CD4-positive, alpha-beta T cell treated with Interferon gamma for 1 hour (primary cell): ENCODE data around the gene ADAR.

Experiments
- DNase-seq: peaks from one replicate; pipeline ENCODE4 v3.0.0-alpha.2; 2020

The ADAR gene

DNA sequence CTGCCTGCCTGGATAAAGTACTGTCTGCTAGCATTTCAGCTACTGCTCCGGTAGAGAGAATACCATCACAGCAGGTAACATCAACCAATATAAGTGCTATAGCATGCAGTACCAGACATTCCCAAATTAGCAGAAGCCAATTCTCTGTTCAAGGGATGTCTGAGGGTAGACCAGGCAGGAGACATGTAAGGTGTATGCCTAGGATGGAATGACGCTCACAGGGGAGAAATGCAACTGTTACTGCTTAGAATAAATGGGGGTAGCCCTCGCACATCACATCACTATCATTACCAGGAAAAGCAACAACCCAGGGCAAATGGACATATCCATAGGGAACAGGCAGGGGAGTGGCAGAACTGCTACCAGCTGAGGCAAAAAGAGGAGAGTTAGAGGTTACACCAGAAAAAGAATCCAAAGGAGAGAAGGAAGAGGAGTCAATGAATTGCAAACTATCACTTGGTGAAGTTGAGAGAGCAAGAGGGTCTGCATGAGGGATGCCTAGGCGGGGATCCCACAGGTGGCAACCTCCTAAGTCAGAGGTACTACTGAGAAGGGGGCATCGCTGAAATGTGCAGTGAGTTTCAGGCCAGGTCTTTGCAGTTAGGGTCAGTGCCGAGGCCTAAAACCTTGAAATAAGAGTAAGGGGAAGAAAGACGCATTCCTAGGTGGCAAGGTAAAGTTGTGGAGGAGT lies 50.6 kb downstream of the ADAR start:
- DNase-seq, result no peak

DNA sequence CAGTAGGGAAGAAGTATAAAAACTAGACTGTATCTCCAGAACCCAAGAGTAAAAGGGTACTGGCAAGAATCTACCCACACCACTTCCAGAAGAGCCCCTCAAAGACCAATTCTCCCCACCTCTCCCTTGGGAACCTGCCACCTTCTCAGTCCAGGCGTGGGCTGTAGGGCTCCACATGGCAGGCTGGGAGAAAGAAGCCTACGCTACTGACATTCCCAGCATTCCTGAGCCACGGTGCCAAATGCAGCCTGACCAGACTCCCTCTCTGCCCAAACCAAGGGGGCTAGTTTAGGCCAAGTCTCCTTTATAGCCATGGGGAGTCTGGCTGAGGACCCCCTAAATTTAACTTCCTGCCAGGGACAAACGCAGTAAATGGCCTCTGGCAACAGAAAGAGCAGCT lies 51.6 kb downstream of the ADAR start:
- no peak for DNase-seq

DNA sequence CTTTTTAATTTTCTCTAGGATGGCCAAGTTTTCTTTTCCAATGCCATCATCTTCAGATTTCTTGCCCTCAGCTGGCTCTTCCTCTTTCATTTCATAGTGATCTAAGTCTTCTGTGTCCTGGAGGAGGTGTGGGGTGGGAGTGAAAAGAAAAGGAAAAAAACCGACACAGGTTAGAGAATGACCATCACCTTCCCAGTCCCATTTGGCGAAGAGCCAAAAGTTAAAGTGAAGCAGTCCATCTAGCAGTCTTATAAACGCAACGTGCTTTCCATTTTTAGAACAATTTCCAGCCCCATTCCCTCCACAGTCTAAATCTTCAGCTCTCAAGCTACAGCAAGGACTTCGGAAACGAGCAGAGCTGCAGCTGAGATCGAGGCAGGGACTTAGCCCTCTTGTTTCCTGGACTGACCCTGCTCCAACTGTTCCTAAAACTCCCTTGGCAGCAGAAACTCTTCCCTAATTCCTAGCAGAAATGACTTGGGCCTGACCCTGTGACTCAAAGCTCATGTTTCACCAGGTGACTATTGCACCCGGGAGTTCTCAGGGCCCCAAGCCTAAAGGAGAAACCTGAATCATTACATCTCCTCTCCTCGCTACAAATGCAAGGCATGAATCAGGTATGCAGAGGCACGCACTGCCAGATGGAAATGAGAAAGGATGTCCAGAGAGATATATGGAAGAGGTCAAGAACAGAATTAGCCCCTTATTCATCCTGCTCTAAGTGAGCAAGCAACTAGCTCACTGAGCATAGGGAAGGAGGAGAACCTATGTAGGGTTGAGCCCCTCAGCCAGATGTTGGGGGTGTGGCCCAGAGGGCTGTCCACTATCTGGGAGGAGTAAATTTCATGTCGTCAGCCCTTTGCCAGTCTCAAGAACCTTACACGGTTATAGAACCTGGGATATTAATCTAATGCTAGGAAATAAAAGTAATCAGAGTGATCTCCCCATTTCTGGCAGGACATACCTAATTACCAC lies 54.6 kb downstream of the ADAR start:
- DNase-seq, result no peak

DNA sequence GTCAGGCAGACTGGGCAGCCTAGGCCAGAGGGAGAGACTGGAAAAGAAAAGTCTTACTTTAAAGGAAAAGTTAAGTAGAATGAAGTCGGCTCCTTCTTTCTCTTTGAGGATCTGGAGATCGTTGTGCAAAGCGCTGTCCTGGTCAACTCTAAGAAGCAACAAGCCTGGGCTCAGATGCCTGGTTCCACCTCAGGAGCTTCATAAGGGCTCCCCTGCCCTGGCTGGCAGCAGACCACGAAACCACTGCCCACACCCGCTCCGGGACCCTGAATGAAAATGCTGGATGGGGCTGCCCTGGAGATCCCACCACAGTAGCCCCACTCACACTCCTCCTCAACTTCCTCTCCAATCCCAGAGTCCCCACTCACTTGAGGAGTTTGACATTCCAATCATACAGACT lies 56.0 kb downstream of the ADAR start:
- DNase-seq, result no peak

DNA sequence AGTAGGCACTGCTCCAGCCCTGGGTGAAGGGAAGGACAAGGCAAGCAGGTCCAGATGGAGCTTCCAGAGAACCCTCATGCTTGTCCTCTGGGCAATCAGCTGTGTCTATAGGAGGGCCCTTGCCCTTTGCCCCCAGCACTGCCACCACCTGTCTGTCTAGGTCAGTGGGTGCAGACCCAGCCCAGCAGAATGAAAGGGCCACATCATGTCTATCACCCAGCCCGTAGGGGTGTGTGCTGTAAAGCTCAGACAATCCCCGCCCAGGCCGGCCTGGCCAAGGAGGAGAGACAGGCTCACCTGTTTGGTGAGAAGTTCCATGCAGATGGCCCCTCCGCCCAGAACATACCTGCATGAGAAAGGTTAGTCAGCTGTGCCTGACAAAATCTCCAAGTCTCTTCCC lies 56.5 kb downstream of the ADAR start:
- no peak for DNase-seq

DNA sequence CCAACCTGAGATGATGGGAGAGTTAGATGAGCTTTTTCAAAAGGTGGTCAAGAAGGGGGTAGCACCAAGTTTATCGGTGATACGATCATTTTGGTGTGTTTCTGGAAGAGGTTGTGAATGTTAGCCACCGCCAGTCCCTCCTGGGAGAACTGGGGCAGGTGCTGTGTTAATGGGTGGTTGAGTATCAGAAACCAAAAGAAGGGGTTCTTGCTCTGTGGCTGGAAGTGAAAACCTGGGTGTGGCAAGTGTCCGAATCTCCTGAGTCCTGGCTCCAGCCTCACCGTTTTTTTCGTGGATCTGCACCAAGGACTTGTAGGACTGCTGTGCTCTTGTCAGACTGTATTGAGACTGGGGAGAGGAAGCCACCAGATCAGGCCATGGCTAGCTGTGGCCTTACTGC lies 57.3 kb downstream of the ADAR start:
- DNase-seq, result no peak

DNA sequence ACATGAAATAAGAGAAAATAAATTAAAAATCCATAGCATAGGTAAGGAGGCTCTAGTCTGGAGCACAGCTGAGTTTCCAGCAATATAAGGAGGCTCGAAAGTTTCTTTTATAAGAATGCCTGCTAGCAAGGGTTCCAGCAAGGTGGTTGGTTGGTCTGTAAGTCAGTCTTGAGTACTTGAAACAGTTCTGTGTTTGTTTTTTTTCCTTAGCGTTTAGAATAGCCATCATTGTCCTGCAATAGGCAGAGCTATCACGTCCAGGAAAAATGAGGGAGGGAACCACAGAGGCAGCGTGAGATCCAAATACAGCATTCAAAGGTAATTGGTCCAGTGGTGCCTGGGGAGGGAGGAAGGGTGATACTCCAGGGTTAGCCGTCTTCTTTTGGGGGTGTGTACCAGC lies 57.9 kb downstream of the ADAR start:
- DNase-seq, result no peak

DNA sequence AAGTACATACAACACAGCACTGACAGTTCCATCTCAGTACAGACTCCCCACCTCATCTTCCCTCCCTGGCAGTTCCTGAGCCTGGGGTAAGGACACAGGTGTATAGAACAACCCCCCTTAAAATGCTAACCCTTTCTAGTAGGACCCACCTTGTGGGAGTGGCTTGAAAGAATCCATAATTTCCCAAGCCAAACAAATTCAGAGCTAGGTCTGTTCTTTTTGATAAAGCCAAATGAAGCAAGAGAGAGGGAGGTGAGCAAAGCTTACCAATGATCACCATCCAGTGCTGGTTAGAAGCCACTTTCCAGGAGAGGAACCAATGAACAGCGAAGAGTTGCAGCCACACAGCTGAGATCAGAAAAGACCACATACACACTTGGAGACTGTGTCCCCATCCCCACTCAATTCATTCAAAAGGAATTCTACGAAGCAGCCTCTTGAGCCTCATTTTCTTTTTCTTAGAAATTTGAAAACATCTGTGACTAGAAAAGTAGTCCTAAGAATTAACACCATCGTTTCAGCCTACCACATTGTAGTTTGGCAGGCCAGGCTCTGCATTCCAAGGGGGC lies 58.7 kb downstream of the ADAR start:
- no peak for DNase-seq

DNA sequence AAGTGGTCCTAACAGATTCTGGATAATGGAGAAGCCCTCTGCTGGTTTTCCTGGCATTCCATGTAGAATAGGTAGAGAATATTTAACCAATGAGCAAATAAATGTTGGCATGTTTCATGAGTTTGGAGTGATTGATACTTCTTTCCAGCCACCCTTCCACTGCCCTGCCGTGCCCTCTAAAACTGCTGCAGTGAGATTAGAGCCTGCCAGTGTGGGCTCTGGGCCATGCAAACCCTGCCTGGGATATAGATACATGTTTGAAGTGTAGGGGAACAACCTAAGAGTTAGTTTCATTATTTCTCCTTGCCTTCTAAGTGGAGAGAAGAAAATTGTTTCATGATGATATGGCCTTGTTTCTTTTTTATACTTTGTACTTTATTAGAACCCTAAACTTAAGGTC lies 60.0 kb downstream of the ADAR start:
- no peak for DNase-seq

DNA sequence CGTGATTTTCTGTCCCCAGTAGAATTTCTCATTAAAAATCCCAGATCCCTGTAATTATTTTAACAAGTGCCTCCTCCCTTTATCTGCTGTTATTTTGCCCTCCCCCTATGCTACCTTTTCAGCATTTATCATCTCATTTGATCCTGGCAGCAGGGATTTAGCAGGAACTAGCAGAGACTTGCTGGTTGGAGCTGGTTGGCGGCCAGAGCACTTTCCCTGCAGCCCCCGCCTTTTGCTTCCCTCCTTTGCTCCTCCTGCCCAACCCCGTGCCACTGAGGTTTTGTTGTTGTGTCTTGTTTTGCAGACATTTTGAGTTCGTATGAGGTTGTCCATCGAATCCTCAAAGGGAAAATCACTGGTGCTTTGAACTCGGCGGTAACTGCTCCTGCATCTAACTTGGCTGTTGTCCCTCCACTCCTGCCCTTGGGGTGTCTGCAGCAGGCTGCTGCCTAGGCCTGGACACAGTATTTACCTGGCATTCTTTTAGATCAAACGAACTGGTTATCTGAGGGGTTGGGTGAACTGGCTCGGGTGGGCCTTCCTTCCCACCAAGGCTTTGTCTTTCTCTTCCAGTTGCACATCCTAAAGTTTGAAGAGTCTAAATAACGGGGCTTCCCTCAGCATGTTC lies 60.8 kb downstream of the ADAR start:
- no peak for DNase-seq

DNA sequence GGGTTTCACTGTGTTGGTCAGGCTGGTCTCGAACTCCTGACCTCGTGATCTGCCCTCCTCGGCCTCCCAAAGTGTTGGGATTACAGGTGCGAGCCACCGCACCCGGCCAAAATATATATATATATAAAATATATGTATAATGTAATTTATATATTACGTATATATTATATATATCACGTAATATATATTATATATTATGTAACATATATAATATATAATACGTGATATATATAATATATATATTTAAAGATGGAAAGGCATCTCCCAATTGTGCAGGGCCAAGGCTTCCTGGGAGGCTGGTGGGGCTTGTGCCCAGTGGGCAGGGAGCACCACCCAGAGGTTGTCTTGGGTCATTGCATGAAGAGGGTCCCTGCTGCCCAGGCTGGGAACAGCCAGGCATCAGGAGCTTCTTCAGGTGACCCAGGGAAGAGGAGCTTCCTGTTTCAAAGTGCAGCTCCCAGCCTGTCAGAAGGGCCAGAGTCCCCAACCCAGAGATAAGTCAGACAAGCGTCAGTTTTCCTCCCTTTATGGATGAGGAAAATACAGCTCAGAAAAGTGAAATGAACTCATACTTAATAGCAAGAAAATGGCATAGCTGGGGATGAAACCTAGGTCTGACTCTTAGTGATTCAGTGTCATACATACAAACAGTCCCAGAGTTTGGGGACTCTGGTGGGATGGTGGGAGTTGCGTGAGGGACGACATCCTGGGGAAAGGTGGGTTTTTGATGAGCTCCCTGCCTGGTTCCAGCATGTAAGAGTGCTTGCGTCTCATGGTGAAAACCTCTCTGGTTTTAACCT lies 61.5 kb downstream of the ADAR start:
- DNase-seq, result peak; percentile 51

DNA sequence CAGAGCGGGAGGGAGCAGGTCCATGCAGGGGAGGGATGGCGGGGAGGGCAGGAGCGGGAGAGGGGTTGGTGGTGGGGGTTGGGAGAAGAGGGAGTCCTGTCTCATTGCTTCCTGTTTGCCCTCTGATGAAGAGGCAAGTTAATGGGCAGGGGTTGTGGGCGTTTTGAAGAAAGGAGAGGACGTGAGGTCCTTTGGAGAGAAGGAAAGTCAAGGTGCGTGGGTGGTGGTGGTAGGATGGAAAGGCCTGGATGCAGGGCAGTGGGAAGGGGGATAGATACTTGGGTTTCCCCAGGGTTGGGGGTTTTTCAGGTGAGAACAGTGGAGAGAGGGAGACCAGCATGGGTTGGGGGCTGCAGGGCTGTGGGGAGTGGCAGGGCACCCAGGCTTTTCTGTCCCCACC lies 66.8 kb downstream of the ADAR start:
- DNase-seq, result no peak

DNA sequence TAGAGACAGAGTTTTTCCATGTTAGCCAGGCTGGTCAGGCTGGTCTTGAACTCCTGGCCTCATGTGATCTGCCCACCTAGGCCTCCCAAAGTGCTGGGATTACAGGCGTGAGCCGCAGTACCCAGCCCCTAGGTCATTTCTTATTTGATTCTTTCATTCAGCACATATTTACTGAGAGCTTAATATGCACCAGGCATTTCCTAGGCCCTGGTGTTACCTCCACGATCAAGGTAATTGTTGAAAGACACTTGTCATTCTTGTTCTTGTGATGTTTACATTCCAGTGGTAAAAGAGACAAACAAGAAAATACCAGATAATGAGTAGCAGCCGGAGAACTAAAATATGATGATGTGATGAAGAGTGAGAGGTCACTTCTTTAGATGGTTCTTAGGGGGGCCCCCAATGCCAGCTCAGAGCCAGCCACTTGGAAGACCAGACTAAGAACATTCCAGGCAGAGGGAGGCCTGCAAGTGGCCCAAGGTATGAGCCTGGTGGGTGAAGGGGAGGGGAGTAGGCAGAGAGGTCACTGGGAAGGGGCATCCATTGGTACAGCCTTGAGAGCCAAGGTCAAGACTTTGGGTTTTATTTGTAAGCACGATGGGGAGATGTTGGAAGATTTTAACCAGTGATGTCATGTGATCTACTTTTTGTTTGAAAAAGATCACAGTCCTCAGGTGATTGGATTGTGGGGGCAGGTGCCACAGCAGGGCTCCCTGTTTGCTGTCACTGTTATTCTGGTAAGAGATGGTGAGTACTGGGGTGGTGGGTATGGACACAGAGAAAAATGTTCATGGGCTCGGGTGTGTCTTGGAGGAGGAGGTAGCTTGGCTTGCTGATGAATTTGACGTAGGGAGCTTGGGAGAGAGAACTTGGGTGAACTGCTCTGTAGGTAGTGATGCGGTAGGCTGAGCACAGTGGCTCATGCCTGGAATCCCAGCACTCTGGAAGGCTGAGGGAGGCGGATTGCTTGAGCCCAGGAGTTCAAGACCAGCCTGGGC lies 68.2 kb downstream of the ADAR start:
- no peak for DNase-seq

DNA sequence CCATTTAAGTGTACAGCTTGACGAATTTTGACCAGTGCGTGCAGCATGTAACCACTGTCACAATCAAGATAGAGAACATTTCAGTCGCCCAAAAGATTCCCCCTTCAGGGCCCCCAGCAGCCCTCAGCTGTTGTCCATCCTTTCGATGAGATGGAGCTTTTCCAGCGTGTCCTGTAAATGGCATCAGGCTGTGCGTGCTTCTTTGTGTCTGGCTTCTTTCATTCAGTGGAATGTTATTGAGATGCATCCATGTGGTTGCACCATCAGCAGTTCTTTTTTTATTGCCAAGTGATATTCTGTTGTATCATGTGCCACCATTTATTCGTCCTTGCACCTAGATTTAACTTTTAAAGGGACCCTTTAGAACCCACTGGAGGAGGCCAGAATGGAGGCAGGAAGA lies 71.4 kb downstream of the ADAR start:
- no peak for DNase-seq

DNA sequence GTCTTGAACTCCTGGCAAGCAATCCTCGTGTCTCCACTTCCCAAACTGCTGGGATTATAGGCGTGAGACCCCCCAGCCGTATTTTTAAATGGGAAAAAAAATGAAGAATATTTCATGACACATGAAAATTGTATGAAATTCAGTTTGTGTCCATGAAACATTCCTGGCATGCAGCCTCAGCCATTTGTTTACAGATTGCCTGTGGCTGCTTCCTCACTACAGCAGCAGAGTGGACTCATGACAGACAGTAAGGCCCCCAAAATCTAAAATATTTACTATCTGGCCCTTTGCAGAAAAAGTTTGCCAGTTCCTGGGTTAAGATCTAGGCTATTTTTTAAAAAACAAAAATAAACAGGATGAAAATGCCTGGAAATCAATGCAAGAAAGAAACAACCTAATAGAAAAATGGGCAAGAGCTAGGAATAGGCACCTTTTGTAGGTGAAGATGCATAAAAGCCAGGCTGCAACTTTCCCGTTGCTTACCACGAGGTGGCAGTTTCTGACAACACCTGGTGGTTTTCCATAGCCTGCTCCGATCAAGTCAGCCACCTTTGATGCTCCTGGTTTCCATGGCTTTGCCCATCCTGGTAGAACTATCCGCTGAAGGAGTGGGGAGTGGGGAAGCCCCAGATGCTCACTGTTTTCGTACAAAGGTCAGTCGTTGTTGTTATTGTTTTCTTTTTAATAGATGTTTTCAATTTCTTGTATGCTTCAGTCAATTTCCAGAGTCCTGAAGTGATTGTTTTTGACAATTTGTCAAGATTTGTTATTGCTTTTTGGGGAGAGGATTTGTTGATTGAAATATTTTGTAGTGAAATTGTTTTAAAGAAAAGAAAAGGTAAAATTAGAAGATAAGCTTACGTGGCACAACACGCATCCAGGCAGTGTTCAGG lies 73.8 kb downstream of the ADAR start:
- no peak for DNase-seq
